D721Med (cell line): Measurements from ENCODE around the gene CEP85.

Experiments used
- DNase-seq: peaks from one replicate; pipeline ENCODE4 v3.0.0; 2011; ENCODE audit warnings: low spot score; ENCODE audit not compliant: insufficient read length
- FAIRE-seq: peaks from 2 replicates; lab custom pipeline; 2011; peaks lifted over from hg19 to GRCh38; lab: Jason Lieb, UNC
- TF ChIP-seq, protein P1 (sequence below): IDR thresholded peaks from 2 replicates; pipeline ENCODE4 v1.5.1; 2012; ENCODE audit warnings: mild to moderate bottlenecking, control low read depth; ENCODE audit not compliant: insufficient read depth; ENCODE audit errors: missing control alignments

CEP85 gene, protein sequence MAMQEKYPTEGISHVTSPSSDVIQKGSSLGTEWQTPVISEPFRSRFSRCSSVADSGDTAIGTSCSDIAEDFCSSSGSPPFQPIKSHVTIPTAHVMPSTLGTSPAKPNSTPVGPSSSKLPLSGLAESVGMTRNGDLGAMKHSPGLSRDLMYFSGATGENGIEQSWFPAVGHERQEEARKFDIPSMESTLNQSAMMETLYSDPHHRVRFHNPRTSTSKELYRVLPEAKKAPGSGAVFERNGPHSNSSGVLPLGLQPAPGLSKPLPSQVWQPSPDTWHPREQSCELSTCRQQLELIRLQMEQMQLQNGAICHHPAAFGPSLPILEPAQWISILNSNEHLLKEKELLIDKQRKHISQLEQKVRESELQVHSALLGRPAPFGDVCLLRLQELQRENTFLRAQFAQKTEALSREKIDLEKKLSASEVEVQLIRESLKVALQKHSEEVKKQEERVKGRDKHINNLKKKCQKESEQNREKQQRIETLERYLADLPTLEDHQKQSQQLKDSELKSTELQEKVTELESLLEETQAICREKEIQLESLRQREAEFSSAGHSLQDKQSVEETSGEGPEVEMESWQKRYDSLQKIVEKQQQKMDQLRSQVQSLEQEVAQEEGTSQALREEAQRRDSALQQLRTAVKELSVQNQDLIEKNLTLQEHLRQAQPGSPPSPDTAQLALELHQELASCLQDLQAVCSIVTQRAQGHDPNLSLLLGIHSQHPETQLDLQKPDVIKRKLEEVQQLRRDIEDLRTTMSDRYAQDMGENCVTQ

DNA sequence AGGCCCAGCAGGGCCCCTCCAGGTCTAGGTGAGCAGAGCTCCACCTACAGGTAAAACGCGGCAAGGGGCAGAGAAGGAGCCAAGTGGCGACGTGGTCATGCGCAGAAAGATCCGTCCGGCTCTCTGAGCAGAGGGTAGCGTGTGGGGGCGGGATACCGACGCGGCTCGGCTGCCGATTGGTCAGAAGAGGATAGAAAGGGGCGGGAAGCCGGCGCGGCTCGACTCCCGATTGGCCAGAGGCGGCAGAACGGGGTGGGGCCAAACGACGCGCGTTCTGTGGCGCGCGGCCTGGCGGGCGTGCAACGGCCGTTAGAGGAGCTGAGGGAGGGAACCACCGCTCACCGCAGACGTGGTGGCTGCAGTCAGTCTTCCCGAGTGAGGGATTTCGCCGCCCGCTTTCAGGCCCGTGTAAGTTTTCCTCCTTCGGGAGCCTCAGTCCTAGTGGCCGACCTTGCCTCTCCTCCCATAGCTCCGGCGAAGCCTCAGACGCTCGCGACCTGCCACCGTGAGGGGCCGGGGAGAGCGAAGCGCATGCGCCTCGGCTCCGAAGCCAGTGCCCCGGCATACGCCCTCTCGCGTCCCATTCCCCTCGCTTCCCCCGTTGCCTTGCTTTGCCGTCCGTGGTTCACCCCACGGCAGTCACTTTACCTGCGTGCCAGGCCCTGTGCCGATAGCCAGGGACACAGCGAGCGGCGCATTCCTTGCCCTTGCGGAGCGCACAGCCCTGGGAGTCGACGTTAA lies at the start of gene CEP85:
Gene CEP85, plus strand, starts transcription at position 298 of the 741 bp plus-strand sequence. CDS start 5,584 bp downstream, outside the sequence.
- TF ChIP-seq, protein P1, sequence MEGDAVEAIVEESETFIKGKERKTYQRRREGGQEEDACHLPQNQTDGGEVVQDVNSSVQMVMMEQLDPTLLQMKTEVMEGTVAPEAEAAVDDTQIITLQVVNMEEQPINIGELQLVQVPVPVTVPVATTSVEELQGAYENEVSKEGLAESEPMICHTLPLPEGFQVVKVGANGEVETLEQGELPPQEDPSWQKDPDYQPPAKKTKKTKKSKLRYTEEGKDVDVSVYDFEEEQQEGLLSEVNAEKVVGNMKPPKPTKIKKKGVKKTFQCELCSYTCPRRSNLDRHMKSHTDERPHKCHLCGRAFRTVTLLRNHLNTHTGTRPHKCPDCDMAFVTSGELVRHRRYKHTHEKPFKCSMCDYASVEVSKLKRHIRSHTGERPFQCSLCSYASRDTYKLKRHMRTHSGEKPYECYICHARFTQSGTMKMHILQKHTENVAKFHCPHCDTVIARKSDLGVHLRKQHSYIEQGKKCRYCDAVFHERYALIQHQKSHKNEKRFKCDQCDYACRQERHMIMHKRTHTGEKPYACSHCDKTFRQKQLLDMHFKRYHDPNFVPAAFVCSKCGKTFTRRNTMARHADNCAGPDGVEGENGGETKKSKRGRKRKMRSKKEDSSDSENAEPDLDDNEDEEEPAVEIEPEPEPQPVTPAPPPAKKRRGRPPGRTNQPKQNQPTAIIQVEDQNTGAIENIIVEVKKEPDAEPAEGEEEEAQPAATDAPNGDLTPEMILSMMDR, result peak; percentile 81
- DNase-seq, result peak; percentile 75
- no peak for FAIRE-seq

DNA sequence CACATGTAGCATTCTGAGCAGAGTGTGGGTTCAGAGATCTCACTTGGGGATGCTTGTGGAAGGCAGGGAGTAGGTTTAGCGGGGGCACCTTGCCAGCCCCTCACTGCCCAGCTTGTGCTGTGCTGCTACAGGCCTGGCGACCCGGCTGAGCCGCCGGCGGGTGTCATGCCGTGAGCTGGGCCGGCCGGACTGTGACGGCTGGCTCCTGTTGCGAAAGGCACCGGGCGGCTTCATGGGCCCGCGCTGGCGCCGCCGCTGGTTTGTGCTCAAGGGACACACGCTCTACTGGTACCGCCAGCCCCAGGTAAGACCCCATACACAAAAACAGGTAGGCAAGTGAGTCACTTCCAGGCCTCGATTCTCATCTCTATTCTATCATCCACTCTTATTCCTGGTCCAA lies 49.1 kb upstream of the CEP85 start:
- DNase-seq (no peak), FAIRE-seq (no peak)
- TF ChIP-seq, protein P1, result no peak

DNA sequence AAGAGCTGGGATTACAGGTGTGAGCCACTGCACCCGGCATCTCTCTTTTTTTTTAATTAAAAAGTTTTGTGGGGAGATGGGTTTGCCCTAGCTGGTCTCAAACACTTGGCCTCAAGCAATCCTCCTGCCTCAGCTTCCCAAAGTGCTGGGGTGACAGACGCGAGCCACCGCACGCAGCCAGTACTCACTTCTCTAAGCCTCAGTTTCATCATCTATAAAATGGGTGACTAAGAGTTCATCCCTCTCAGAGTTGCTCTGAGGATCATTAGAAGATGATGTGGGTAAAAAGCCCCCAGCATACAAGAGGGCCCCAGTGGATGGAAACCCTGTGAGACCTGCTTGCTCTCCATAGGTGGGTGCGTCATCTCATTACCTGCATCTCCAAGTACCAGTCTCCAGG lies 46.1 kb upstream of the CEP85 start:
- FAIRE-seq, result no peak
- no peak for DNase-seq
- TF ChIP-seq, protein P1, result no peak

DNA sequence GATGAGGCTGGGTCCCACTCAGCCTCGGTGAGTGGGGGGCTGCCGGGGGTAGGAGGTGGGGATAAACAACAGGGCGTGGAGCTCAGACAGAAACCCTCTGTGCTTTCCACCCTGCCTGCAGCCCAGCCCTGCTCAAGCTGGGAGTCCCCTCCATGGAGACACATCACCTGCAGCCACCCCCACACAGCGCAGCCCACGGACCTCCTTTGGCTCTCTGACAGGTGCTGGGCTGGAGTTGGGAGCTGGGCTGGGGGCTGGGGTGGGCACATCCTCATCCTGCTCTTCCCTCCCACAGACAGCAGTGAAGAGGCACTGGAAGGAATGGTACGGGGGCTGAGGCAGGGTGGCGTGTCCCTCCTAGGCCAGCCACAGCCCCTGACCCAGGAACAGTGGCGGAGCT lies 45.5 kb upstream of the CEP85 start:
- TF ChIP-seq, protein P1, result no peak
- FAIRE-seq (no peak), DNase-seq (no peak)

DNA sequence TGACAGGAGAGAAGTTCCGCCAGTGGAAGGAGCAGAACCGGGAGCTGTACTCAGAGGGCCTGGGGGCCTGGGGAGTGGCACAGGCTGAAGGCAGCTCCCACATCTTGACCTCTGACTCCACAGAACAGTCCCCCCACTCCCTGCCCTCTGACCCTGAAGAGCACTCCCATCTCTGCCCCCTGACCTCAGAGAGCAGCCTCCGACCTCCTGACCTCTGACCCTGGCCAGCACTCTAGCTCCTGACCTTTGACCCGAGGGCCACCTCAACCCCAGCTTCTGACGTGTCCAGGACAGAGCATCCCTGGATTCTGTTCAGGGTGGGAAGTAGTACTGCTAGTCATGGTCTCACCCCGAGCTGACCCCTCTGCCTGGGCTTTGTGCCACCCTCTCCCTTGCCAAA lies 44.7 kb upstream of the CEP85 start:
- TF ChIP-seq, protein P1, result no peak
- FAIRE-seq (no peak), DNase-seq (no peak)

DNA sequence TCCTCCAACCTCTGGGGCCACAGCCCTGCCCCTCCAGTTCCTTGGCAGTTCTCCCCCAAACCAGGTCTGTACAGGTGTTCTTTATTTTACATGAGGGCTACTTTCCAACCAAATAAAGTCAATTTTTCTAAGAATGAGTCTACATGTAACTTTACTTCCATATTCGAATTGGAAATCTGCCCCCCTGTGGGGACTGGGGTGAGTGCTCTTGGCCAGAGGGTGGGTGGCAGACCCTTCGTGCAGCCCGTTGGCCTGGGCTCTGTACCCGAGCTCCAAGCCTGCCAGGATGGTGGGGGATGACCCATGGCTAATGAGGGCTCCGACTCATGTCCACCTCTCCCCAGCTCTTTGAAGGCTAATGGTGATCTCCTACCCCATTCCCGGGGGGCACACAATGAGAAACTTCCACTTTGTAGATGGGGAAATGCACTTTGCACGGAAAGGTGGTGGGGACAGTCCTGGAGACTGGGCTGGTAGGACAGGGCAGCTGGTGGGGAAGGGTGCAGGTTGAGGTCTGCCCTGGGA lies 44.2 kb upstream of the CEP85 start:
- DNase-seq (no peak), FAIRE-seq (no peak)
- TF ChIP-seq, protein P1, result no peak
